AG09309 (cell line): ENCODE data around the gene LCLAT1.
"Not testable (repeated sequence)": the region's sequence is repeated elsewhere in the genome, so short reads cannot be mapped to it uniquely, and the experiment has no call there.

ENCODE experiments used
- DNase-seq: peaks from one replicate; pipeline ENCODE4 v3.0.0-alpha.2; 2010; ENCODE audit warnings: low read depth
- H3K4me3 ChIP-seq: 2 replicates; pipeline ENCODE4 v1.5.1; 2011; ENCODE audit warnings: mild to moderate bottlenecking, low read depth, low read length, moderate library complexity; ENCODE audit not compliant: control insufficient read depth
- TF ChIP-seq, protein P1 (sequence below): IDR thresholded peaks from 2 replicates; pipeline ENCODE4 v1.5.1; 2011; ENCODE audit warnings: mild to moderate bottlenecking, low read depth, low read length, inconsistent platforms; ENCODE audit not compliant: insufficient read depth, control insufficient read depth; ENCODE audit errors: missing control alignments

LCLAT1 gene

GRCh38 chr2:30459140-30459539 is 12.1 kb downstream of the LCLAT1 start:
- TF ChIP-seq, protein P1, sequence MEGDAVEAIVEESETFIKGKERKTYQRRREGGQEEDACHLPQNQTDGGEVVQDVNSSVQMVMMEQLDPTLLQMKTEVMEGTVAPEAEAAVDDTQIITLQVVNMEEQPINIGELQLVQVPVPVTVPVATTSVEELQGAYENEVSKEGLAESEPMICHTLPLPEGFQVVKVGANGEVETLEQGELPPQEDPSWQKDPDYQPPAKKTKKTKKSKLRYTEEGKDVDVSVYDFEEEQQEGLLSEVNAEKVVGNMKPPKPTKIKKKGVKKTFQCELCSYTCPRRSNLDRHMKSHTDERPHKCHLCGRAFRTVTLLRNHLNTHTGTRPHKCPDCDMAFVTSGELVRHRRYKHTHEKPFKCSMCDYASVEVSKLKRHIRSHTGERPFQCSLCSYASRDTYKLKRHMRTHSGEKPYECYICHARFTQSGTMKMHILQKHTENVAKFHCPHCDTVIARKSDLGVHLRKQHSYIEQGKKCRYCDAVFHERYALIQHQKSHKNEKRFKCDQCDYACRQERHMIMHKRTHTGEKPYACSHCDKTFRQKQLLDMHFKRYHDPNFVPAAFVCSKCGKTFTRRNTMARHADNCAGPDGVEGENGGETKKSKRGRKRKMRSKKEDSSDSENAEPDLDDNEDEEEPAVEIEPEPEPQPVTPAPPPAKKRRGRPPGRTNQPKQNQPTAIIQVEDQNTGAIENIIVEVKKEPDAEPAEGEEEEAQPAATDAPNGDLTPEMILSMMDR = no peak
- DNase-seq = no peak
- no peak overlapping the region for H3K4me3 ChIP-seq

DNA sequence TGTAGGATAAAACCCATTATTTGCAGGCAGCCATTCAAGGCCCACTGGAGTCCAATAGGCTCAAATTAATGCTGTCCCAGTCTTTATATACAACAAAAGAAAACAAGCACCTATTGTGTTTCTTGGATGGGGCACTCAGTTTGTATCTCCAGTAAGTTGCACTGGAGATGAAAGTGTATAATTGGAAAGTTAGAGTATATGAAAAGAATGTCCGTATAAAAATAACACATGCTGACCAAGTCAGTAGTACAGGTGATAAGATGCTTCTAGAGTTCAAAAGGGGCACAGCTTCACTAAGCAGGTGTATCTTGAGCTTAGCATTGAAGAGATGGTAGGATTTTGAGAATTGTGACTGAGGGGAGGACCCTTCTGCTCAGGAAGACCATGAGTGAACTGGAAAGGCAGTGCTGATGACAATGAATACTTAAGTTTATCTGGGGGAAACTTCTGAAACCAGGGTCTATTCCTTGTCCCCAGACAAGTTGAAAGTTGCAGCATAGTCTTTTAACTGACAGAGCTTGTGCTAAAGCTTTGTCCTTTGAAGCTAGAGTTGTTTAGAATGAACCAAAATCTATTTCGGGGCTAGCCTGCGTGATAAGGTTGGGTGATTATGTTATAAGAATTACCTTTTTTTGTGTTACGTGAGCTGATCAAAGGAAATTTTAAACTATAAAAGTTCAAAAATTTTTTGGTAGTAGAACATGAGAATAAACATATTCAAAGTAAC is 15.2 kb downstream of the LCLAT1 start:
- TF ChIP-seq, protein P1 = no peak
- H3K4me3 ChIP-seq = no peak overlapping the region
- no peak for DNase-seq

GRCh38 chr2:30463535-30463934 is 16.5 kb downstream of the LCLAT1 start:
- TF ChIP-seq, protein P1 = no peak
- no peak for DNase-seq
- no peak overlapping the region for H3K4me3 ChIP-seq

DNA sequence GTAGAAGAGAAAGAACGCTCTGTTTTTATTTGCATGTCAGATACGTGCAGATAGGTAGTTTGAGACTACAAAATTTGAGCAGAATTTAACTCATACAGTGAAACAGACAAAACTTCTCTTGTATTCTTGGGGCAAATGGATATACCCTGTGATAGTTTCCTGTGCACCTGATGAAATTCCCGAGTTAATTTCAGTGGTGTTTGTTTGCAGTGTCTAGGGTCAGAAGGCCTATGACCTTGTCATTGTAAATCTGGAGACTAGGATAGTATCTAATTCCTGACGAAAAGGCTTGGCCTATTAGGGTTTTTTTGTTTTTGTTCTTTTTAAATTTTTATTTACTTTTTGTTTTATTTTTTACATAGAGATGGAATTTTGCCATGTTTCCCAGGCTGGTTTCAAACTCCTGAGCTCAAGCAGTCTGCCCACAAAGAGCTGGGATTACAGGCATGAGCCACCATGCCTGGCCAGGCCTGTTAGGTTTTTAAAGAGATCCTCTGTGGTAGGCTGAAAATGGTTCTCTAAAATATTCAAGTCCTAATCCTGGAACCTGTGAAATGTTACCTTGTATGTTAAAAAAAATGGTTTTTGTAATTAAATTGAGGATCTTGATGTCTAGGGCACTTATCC is 17.6 kb downstream of the LCLAT1 start:
- H3K4me3 ChIP-seq = no peak overlapping the region
- TF ChIP-seq, protein P1 = no peak
- no peak for DNase-seq

DNA sequence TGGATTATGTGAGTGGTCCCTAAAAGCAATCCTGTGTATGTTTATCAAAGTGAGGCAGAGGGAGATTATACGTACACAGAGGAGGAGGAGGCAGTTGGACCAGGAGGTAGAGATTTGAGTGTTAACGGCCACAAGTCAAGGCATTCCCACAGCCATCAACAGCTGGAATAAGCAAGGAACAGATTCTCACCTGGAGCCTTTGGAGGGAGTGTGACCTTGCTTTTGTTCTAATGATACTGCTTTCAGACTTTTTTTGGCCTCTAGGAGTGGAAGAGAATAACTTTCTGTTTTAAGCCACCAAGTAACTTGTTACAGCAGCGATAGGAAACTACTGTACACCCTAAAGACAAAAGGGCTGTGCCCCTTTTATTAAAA is 18.1 kb downstream of the LCLAT1 start:
- no peak for DNase-seq
- TF ChIP-seq, protein P1 = no peak
- no peak overlapping the region for H3K4me3 ChIP-seq

DNA sequence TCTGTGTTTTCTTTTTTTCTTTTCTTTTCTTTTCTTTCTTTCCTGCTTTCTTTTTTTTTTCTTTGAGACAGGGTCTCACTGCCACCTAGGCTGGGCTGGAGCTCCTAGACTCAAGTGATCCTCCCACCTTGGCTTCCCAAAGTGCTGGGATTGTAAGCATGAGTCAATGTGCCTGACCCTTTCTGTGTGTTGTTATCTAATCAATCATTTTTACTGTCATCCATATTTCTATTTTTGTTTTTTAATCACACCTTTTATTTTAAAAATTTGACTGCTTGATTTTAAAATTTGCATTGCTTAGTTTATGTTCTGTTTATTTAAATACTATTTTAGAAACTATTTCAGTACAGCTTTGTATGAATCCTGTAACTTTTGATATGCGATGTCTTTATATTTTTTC is 19.2 kb downstream of the LCLAT1 start:
- no peak for DNase-seq
- H3K4me3 ChIP-seq = no peak overlapping the region
- TF ChIP-seq, protein P1 = no peak

GRCh38 chr2:30467062-30467826 is 20.2 kb downstream of the LCLAT1 start:
- DNase-seq, H3K4me3 ChIP-seq: not testable (repeated sequence)
